K562 (cell line): Measurements from ENCODE around the gene TBX1. TPM values are rescaled to one million over a fixed set of nuclear protein-coding genes. Genes with fewer than 3 reads are reported as not detected.

Source experiments
- FOXA3 ChIP-seq, 2 experiments: fragments of 450-650 bp in 1 of 2; sonication (generic) in 1 of 2; formaldehyde crosslinking; IDR thresholded peaks in 1 of 2; conservative IDR thresholded peaks in 1 of 2; 2 replicates each; pipeline versions ENCODE4 v1.4.0 to v1.8.0; 2020 to 2022; ENCODE audit warnings: mild to moderate bottlenecking in 2 of 2, missing genetic modification reagents in 1 of 2
- GABPB2 ChIP-seq: fragments of 250-450 bp; sonication (Bioruptor Pico); conservative IDR thresholded peaks from 2 replicates; pipeline ENCODE4 v1.5.1; 2021; ENCODE audit warnings: mild to moderate bottlenecking
- HMGN3 ChIP-seq: IDR thresholded peaks from 2 replicates; pipeline ENCODE4 v1.6.1; 2011; ENCODE audit warnings: borderline replicate concordance, low read depth, mild to moderate bottlenecking, mixed read lengths, low read length; ENCODE audit not compliant: insufficient read length; ENCODE audit errors: extremely low read depth
- HNRNPUL1 ChIP-seq: fragments of 200-400 bp; formaldehyde crosslinking; IDR thresholded peaks from 2 replicates; pipeline ENCODE4 v1.6.1; 2017; ENCODE audit warnings: low read length
- MCM3 ChIP-seq: fragments of 450-650 bp; IDR thresholded peaks from 2 replicates; pipeline ENCODE4 v1.6.1; 2016
- NCOA4 ChIP-seq: fragments of 450-650 bp; IDR thresholded peaks from 2 replicates; pipeline ENCODE4 v1.6.1; 2018; ENCODE audit warnings: mild to moderate bottlenecking; ENCODE audit not compliant: partially characterized antibody
- NR2F6 ChIP-seq: fragments of 450-650 bp; formaldehyde crosslinking; IDR thresholded peaks from 2 replicates; pipeline ENCODE4 v1.4.0; 2020; ENCODE audit warnings: mild to moderate bottlenecking
- NUFIP1 ChIP-seq: fragments of 450-650 bp; IDR thresholded peaks from 2 replicates; pipeline ENCODE4 v1.6.1; 2018; ENCODE audit not compliant: partially characterized antibody
- POLR2AphosphoS2 ChIP-seq: IDR thresholded peaks from 2 replicates; pipeline ENCODE4 v1.6.1; 2012; ENCODE audit warnings: low read length, improper control_type of control experiment
- TCFL5 ChIP-seq: fragments of 250-450 bp; sonication (Bioruptor Pico); conservative IDR thresholded peaks from 2 replicates; pipeline ENCODE4 v1.6.1; 2021; ENCODE audit warnings: mild to moderate bottlenecking, moderate library complexity, matching md5 sums
- TFAM ChIP-seq: fragments of 250-450 bp; sonication (Bioruptor Pico); conservative IDR thresholded peaks from 2 replicates; pipeline ENCODE4 v1.5.0; 2021; ENCODE audit warnings: mild to moderate bottlenecking, moderate library complexity
- ZNF764 ChIP-seq: fragments of 250-450 bp; sonication (Bioruptor Pico); IDR thresholded peaks from 2 replicates; pipeline ENCODE4 v1.4.0; 2020; ENCODE audit warnings: low read depth, mild to moderate bottlenecking, moderate library complexity
- polyA plus RNA-seq, 8 experiments: library from polyadenylated mRNA; depleted of rRNA in 4 of 8; stranded (reverse) in 5 of 8; unstranded in 3 of 8; fragments of >200 nt; fragmentation: Nextera tagmentation in 2 of 8; fragmentation: Illumina TruSeq in 1 of 8; extraction: Ambion mirVana in 2 of 8; extraction: Trizol in 1 of 8; gene quantifications; 2 replicates each; pipeline versions ENCODE4 v1.2.1 to v1.2.3, GENCODE V29; 2011 to 2014; ENCODE audit warnings: inconsistent platforms in 1 of 8, missing spikeins in 1 of 8
- total RNA-seq, 7 experiments: library from RNA; depleted of rRNA in 6 of 7; stranded (reverse); fragments of >200 nt in 6 of 7; fragmentation: Illumina TruSeq in 2 of 7; extraction: Trizol in 2 of 7; gene quantifications; 2 replicates each; pipeline versions ENCODE4 v1.2.1 to v1.2.3, GENCODE V29; 2011 to 2021; ENCODE audit warnings: low replicate concordance in 1 of 7
- TF ChIP-seq, protein P1 (sequence below): fragments of 200-600 bp; sonication (generic); IDR thresholded peaks from one replicate; pipeline ENCODE4 v1.6.1; 2012; ENCODE audit warnings: mild to moderate bottlenecking, low read depth, low read length, inconsistent platforms
- TF ChIP-seq, protein P2 (sequence below): fragments of 450-650 bp; IDR thresholded peaks from 2 replicates; pipeline ENCODE4 v1.6.1; 2016
- TF ChIP-seq, protein P3 (sequence below): sonication (generic); formaldehyde crosslinking; IDR thresholded peaks from 2 replicates; pipeline ENCODE4 v1.8.1; 2022; ENCODE audit warnings: missing genetic modification reagents

TBX1 gene
- total and polyA plus RNA-seq, 9 of the 15 experiments (the other 6 are each of a cell fraction or from before 2014, with no cell fraction given): 0.07 to 35.0 (median 3.9) TPM

DNA sequence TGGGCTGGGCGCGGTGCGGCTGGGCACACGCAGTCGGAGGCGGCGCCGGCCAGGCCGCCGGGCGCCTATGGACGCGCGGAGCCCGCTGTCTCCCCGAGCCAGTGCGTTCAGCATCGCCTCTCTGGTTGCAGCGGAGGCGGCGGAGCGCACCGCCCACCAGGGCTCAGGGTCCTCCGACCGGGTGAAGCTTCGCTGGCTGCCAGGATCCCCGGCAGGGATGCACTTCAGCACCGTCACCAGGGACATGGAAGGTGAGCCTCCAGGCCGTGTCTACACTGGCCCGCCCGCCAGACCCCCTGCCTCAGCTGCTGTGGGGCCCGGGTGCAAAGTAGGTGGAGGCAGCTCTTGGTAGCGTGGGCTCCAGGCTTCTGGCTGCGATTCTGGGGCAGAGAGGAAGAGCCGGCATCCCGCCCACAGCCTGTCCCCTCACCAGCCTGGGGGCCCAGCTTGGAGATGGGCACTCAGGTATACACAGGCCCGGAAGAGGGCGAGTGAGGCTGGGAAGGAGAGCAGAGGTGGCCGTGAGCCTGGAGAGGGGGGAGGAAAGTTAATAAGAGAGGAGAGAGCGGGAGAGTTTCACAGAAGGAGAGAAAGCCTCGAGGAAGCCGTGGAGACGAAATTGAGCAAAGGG is 1.0 kb upstream of the TBX1 start (continued):
- TF ChIP-seq FOXA3 (CRISPR knock-in tag; conservative IDR thresholded peaks at IDR 0.05 in 1 of 2, IDR thresholded peaks at IDR 0.05 in 1 of 2) (no peak), POLR2AphosphoS2 (no peak), TFAM (CRISPR knock-in tag) (no peak), NCOA4 (no peak), MCM3 (peak; percentile 2; the same call in 1 of the 2 replicates), GABPB2 (CRISPR knock-in tag) (peak; percentile 69; the same call in 1 of the 2 replicates), ZNF764 (CRISPR knock-in tag) (peak; percentile 65), NR2F6 (CRISPR knock-in tag) (0 out of 2 replicates have a peak, but pooled peaks have one; percentile 43), HNRNPUL1 (no peak), TCFL5 (CRISPR knock-in tag) (no peak), HMGN3 (no peak), NUFIP1 (peak; percentile 61)
- TF ChIP-seq, protein P1, sequence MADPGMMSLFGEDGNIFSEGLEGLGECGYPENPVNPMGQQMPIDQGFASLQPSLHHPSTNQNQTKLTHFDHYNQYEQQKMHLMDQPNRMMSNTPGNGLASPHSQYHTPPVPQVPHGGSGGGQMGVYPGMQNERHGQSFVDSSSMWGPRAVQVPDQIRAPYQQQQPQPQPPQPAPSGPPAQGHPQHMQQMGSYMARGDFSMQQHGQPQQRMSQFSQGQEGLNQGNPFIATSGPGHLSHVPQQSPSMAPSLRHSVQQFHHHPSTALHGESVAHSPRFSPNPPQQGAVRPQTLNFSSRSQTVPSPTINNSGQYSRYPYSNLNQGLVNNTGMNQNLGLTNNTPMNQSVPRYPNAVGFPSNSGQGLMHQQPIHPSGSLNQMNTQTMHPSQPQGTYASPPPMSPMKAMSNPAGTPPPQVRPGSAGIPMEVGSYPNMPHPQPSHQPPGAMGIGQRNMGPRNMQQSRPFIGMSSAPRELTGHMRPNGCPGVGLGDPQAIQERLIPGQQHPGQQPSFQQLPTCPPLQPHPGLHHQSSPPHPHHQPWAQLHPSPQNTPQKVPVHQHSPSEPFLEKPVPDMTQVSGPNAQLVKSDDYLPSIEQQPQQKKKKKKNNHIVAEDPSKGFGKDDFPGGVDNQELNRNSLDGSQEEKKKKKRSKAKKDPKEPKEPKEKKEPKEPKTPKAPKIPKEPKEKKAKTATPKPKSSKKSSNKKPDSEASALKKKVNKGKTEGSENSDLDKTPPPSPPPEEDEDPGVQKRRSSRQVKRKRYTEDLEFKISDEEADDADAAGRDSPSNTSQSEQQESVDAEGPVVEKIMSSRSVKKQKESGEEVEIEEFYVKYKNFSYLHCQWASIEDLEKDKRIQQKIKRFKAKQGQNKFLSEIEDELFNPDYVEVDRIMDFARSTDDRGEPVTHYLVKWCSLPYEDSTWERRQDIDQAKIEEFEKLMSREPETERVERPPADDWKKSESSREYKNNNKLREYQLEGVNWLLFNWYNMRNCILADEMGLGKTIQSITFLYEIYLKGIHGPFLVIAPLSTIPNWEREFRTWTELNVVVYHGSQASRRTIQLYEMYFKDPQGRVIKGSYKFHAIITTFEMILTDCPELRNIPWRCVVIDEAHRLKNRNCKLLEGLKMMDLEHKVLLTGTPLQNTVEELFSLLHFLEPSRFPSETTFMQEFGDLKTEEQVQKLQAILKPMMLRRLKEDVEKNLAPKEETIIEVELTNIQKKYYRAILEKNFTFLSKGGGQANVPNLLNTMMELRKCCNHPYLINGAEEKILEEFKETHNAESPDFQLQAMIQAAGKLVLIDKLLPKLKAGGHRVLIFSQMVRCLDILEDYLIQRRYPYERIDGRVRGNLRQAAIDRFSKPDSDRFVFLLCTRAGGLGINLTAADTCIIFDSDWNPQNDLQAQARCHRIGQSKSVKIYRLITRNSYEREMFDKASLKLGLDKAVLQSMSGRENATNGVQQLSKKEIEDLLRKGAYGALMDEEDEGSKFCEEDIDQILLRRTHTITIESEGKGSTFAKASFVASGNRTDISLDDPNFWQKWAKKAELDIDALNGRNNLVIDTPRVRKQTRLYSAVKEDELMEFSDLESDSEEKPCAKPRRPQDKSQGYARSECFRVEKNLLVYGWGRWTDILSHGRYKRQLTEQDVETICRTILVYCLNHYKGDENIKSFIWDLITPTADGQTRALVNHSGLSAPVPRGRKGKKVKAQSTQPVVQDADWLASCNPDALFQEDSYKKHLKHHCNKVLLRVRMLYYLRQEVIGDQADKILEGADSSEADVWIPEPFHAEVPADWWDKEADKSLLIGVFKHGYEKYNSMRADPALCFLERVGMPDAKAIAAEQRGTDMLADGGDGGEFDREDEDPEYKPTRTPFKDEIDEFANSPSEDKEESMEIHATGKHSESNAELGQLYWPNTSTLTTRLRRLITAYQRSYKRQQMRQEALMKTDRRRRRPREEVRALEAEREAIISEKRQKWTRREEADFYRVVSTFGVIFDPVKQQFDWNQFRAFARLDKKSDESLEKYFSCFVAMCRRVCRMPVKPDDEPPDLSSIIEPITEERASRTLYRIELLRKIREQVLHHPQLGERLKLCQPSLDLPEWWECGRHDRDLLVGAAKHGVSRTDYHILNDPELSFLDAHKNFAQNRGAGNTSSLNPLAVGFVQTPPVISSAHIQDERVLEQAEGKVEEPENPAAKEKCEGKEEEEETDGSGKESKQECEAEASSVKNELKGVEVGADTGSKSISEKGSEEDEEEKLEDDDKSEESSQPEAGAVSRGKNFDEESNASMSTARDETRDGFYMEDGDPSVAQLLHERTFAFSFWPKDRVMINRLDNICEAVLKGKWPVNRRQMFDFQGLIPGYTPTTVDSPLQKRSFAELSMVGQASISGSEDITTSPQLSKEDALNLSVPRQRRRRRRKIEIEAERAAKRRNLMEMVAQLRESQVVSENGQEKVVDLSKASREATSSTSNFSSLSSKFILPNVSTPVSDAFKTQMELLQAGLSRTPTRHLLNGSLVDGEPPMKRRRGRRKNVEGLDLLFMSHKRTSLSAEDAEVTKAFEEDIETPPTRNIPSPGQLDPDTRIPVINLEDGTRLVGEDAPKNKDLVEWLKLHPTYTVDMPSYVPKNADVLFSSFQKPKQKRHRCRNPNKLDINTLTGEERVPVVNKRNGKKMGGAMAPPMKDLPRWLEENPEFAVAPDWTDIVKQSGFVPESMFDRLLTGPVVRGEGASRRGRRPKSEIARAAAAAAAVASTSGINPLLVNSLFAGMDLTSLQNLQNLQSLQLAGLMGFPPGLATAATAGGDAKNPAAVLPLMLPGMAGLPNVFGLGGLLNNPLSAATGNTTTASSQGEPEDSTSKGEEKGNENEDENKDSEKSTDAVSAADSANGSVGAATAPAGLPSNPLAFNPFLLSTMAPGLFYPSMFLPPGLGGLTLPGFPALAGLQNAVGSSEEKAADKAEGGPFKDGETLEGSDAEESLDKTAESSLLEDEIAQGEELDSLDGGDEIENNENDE: no peak
- TF ChIP-seq, protein P2, sequence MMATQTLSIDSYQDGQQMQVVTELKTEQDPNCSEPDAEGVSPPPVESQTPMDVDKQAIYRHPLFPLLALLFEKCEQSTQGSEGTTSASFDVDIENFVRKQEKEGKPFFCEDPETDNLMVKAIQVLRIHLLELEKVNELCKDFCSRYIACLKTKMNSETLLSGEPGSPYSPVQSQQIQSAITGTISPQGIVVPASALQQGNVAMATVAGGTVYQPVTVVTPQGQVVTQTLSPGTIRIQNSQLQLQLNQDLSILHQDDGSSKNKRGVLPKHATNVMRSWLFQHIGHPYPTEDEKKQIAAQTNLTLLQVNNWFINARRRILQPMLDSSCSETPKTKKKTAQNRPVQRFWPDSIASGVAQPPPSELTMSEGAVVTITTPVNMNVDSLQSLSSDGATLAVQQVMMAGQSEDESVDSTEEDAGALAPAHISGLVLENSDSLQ: no peak
- TF ChIP-seq, protein P3, sequence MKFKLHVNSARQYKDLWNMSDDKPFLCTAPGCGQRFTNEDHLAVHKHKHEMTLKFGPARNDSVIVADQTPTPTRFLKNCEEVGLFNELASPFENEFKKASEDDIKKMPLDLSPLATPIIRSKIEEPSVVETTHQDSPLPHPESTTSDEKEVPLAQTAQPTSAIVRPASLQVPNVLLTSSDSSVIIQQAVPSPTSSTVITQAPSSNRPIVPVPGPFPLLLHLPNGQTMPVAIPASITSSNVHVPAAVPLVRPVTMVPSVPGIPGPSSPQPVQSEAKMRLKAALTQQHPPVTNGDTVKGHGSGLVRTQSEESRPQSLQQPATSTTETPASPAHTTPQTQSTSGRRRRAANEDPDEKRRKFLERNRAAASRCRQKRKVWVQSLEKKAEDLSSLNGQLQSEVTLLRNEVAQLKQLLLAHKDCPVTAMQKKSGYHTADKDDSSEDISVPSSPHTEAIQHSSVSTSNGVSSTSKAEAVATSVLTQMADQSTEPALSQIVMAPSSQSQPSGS (CRISPR knock-in tag): no peak
